ENCODE results near the gene SDHAF3.
"Not testable (repeated sequence)": the region's sequence is repeated elsewhere in the genome, so short reads cannot be mapped to it uniquely, and the experiment has no call there.

Gene SDHAF3

GRCh38 chr7:97116308-97116707 is 1.2 kb upstream of the SDHAF3 start:
- no peak for DNase-seq (ENCODE audit: insufficient read length, low spot score)
- no peak for TF ChIP-seq CTCF (IDR thresholded peaks at IDR 0.05; ENCODE audit: insufficient read depth, missing control alignments)
- no peak for FAIRE-seq

DNA sequence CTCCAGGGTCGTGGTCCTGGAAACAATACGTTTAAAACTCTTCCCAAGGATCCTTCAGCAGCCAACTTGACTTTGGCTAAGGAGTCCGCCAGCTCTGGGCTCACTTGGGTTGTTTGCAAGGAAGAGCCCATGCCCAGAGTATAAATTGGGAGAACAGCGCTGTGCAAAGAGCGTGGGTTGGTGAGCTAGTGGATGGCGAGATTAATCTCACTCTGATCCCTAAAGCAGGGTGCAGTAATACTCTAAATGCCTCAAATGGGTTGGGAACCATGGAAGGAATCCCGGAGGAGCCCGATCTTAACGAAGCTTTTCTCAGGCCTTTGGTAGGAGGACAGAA is 495 bp upstream of the SDHAF3 start:
- DNase-seq (ENCODE audit: insufficient read length, low spot score) (no peak), FAIRE-seq (no peak)
- TF ChIP-seq CTCF (IDR thresholded peaks at IDR 0.05; ENCODE audit: insufficient read depth, missing control alignments): no peak

DNA sequence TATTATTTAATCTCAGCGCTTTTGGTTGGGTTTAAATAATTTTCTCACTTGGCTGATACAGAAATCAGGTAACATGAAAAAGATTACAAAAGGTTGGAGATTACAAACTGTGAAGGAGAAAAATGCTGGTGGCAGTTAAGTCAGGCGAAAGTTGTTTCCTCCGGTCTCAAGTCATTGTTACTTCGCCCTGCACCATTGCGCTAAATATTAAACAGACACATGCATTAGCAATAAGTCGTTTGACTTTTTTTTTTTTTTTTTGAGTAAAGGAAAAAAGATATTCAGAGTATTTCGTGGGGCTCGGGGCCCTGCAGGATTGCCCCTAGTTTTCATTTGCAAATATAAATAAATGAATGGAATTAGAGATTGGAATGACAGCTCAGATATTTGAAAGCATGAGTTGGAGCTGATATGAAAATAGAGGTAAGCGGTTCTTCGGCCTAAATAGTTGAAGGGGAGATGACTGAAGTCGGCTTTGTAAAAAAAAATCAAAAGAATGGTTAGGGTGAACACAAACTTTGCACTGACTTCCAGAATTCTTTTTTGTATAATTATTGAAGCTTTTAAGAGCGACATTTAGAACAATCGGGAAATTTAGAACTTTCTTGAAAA is 914 bp downstream of the SDHAF3 start:
- TF ChIP-seq CTCF (IDR thresholded peaks at IDR 0.05; ENCODE audit: insufficient read depth, missing control alignments): no peak
- DNase-seq (ENCODE audit: insufficient read length, low spot score) (no peak), FAIRE-seq (no peak)

DNA sequence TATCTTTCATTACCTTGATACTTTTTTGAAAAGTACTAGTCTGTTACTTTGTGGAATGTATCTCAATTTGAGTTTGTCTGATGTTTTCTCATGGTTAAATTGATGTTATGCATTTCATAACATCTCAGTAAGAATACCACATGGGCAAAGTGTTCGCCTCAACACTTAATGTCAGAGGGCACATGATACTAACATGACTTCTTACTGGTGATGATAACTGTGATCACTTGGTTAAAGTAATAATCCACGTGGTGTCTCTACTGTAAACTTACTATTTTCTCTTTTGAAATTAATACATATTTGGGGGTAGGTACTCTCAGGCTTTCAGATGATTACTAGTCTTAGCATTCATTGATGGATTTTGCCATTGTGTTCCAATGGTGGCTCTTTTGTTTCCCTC is 2.2 kb downstream of the SDHAF3 start:
- DNase-seq (ENCODE audit: insufficient read length, low spot score) (no peak), FAIRE-seq (no peak)
- no peak for TF ChIP-seq CTCF (IDR thresholded peaks at IDR 0.05; ENCODE audit: insufficient read depth, missing control alignments)

DNA sequence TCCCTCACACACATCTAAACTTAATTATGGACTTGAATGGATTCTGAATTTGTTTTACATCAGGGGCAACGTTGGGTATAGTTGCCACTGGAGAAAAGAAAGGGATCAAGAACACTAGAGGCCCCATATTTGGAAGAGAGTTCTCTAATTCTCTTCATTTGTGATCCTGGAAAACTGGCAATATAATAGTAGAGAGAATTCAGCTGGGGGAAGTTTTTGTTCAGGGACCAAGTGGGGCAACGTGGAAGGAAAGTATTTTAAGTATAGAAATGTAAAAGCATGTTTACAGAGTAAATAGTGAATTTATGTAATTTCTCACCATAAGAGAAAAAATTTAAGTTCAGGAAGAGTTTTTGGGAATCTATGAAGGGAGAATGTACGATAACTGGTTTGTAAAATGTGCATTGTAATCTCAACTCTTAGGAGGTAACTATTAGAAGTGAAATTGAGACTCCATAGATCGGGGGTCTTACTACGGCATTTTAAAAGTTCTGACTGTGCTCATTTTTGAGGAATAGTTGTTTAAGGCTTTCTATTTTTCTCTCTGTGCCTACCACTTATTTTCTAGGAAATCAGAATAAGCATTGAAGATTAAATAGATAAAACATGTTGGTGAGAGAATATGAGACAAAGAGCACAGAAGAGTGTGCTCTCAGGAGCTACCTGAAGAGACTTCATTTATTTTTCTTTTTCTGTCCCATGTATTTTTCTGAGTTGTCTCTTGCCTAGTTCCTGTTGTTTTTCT is 3.4 kb downstream of the SDHAF3 start:
- no peak for DNase-seq (ENCODE audit: insufficient read length, low spot score)
- no peak for FAIRE-seq
- no peak for TF ChIP-seq CTCF (IDR thresholded peaks at IDR 0.05; ENCODE audit: insufficient read depth, missing control alignments)

DNA sequence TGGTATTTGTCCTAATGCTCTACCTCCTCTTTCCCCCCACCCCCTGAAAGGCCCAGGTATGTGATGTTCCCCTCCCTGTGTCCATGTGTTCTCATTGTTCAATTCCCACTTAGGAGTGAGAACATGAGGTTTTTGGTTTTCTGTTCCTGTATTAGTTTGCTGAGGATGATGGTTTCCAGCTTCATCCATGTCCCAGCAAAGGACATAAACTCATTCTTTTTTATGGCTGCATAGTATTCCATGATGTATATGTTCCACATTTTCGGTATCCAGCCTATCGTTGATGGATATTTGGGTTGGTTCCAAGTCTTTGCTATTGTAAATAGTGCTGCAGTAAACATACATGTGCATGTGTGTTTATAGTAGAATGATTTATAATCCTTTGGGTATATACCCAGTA is 5.6 kb downstream of the SDHAF3 start:
- DNase-seq (ENCODE audit: insufficient read length, low spot score); FAIRE-seq: not testable (repeated sequence)

- TF ChIP-seq CTCF (IDR thresholded peaks at IDR 0.05; ENCODE audit: insufficient read depth, missing control alignments): no peak
- FAIRE-seq (no peak), DNase-seq (ENCODE audit: insufficient read length, low spot score) (no peak)
Measured at GRCh38 chr7:97126483-97127171, 9.1 kb downstream of the SDHAF3 start.

All from D721Med (cell line).